Neural cell (in vitro differentiated cells): ENCODE data around the gene CRTC1. TPM values are rescaled to one million over a fixed set of nuclear protein-coding genes. Genes with fewer than 3 reads are reported as not detected.

ENCODE experiments used
- H2AFZ ChIP-seq: fragments of 200-600, 300-800 bp; sonication (generic), shearing (Covaris generic); 2 replicates; pipeline ENCODE4 v1.6.0; 2014; ENCODE audit warnings: low read depth, mild to moderate bottlenecking, antibody characterized with exemption, low read length, moderate library complexity
- H3F3A ChIP-seq: fragments of 200-600 bp; shearing (Covaris generic); 2 replicates; pipeline ENCODE4 v1.6.1; 2016; ENCODE audit warnings: mild to moderate bottlenecking, moderate library complexity, mixed read lengths, antibody characterized with exemption, low read length; ENCODE audit not compliant: insufficient read depth, poor library complexity, severe bottlenecking
- H3K27ac ChIP-seq: fragments of 200-600, 300-800 bp; sonication (generic), shearing (Covaris generic); 2 replicates; pipeline ENCODE4 v1.5.1; 2014; ENCODE audit warnings: mild to moderate bottlenecking, low read length, moderate library complexity
- H3K27me3 ChIP-seq: fragments of 300-800, 200-600 bp; sonication (generic), shearing (Covaris generic); 2 replicates; pipeline ENCODE4 v1.6.0; 2014; ENCODE audit warnings: mild to moderate bottlenecking, low read depth, low read length, moderate library complexity; ENCODE audit not compliant: insufficient read depth
- H3K36me3 ChIP-seq: fragments of 300-800, 200-600 bp; sonication (generic), shearing (Covaris generic); 2 replicates; pipeline ENCODE4 v1.5.1; 2014; ENCODE audit warnings: mild to moderate bottlenecking, antibody characterized with exemption, low read length, moderate library complexity; ENCODE audit not compliant: insufficient read depth
- H3K4me2 ChIP-seq: fragments of 300-800, 200-600 bp; sonication (generic), shearing (Covaris generic); 2 replicates; pipeline ENCODE4 v1.6.0; 2014; ENCODE audit warnings: mild to moderate bottlenecking, low read length
- H3K4me3 ChIP-seq: fragments of 300-800, 200-600 bp; sonication (generic), shearing (Covaris generic); 2 replicates; pipeline ENCODE4 v1.5.1; 2014; ENCODE audit warnings: mild to moderate bottlenecking, low read length, moderate library complexity
- H3K79me2 ChIP-seq: fragments of 200-600 bp; shearing (Covaris generic); replicated peaks from 2 replicates; pipeline ENCODE4 v1.6.0; 2014; ENCODE audit warnings: mild to moderate bottlenecking, low read length, moderate library complexity; ENCODE audit not compliant: insufficient read depth
- H3K9ac ChIP-seq: fragments of 300-800, 200-600 bp; sonication (generic), shearing (Covaris generic); 2 replicates; pipeline ENCODE4 v1.6.1; 2016; ENCODE audit warnings: mild to moderate bottlenecking, low read length, mixed read lengths
- H3K9me2 ChIP-seq: fragments of 200-600 bp; shearing (Covaris generic); 2 replicates; pipeline ENCODE4 v1.6.1; 2016; ENCODE audit warnings: mild to moderate bottlenecking, low read length, mixed read lengths; ENCODE audit not compliant: insufficient read depth
- H3K9me3 ChIP-seq: fragments of 200-600, 300-800 bp; sonication (generic), shearing (Covaris generic); 2 replicates; pipeline ENCODE4 v1.6.1; 2016; ENCODE audit warnings: mild to moderate bottlenecking, mixed run types, low read length, moderate library complexity, mixed read lengths
- H4K20me1 ChIP-seq: fragments of 200-600 bp; shearing (Covaris generic); 2 replicates; pipeline ENCODE4 v1.6.1; 2016; ENCODE audit warnings: mild to moderate bottlenecking, mixed run types; ENCODE audit not compliant: insufficient read depth
- CTCF ChIP-seq: fragments of 450-650 bp; IDR thresholded peaks from 2 replicates; pipeline ENCODE4 v1.5.1; 2014; ENCODE audit warnings: antibody characterized with exemption, mild to moderate bottlenecking, moderate library complexity; ENCODE audit not compliant: poor library complexity, severe bottlenecking
- EZH2 ChIP-seq: fragments of 200-600, 300-800 bp; shearing (Covaris generic), sonication (generic); IDR thresholded peaks from 2 replicates; pipeline ENCODE4 v1.6.1; 2014; ENCODE audit warnings: antibody characterized with exemption, low read length, borderline replicate concordance, mild to moderate bottlenecking; ENCODE audit not compliant: insufficient read depth, poor library complexity, severe bottlenecking
- MXI1 ChIP-seq: fragments of 450-650 bp; conservative IDR thresholded peaks from 2 replicates; pipeline ENCODE4 v1.6.1; 2014; ENCODE audit warnings: antibody characterized with exemption, mild to moderate bottlenecking; ENCODE audit not compliant: poor library complexity, severe bottlenecking
- RAD21 ChIP-seq: fragments of 450-650 bp; conservative IDR thresholded peaks from 2 replicates; pipeline ENCODE4 v1.6.1; 2014; ENCODE audit warnings: antibody characterized with exemption, mild to moderate bottlenecking, moderate library complexity
- TAF1 ChIP-seq: IDR thresholded peaks from 2 replicates; pipeline ENCODE4 v1.6.1; 2012; ENCODE audit warnings: low read depth
- polyA plus RNA-seq: library from polyadenylated mRNA; depleted of rRNA; stranded (reverse); fragments of >200 nt; gene quantifications from 2 replicates; pipeline ENCODE4 v1.2.3, GENCODE V29; 2014

Gene CRTC1
- polyA plus RNA-seq, 1 donor from 2014 or later, result 10.4 TPM

- Histone ChIP-seq H3K4me3 (peak overlapping the region; percentile 57), H3K4me2 (no peak overlapping the region)
- TF ChIP-seq RAD21, result no peak
Observed at GRCh38 chr19:18789422-18789869, 106.0 kb downstream of the CRTC1 start.

GRCh38 chr19:18789883-18790565 lies 106.5 kb downstream of the CRTC1 start:
- H3K4me3 ChIP-seq, result peak overlapping the region; percentile 57
- no peaks in the 10 kb centered on the region for H3K36me3 ChIP-seq
- H3K27ac ChIP-seq, result no peak overlapping the region
- no peak overlapping the region for H2AFZ ChIP-seq
- peaks cover 87% of the 10 kb centered on the region for H3K27me3 ChIP-seq
- no peaks in the 10 kb centered on the region for H3K9me2 ChIP-seq
- H3F3A ChIP-seq, result no peaks in the 10 kb centered on the region
- H3K4me2 ChIP-seq, result no peak overlapping the region
- H3K9ac ChIP-seq, result no peak overlapping the region
- TF ChIP-seq TAF1 (no peak), EZH2 (peak; percentile 16), CTCF (no peak), MXI1 (no peak)
- H4K20me1 ChIP-seq, result no peaks in the 10 kb centered on the region
- H3K9me3 ChIP-seq, result peaks cover 8% of the 10 kb centered on the region
- no peaks in the 10 kb centered on the region for H3K79me2 ChIP-seq

More at GRCh38 chr19:18789422-18789869, 106.0 kb downstream of the CRTC1 start:
- peaks cover 93% of the 10 kb centered on the region for H3K27me3 ChIP-seq
- no peaks in the 10 kb centered on the region for H3F3A ChIP-seq
- no peaks in the 10 kb centered on the region for H3K9me2 ChIP-seq
- H2AFZ ChIP-seq, result no peak overlapping the region
- H3K9me3 ChIP-seq, result peaks cover 8% of the 10 kb centered on the region
- H3K79me2 ChIP-seq, result no peaks in the 10 kb centered on the region
- H4K20me1 ChIP-seq, result no peaks in the 10 kb centered on the region
- H3K9ac ChIP-seq, result no peak overlapping the region
- H3K36me3 ChIP-seq, result no peaks in the 10 kb centered on the region
- no peak overlapping the region for H3K27ac ChIP-seq

GRCh38 chr19:18790566-18791314 lies 107.3 kb downstream of the CRTC1 start, which contains the start of gene COMP:
TSS of gene COMP (minus strand) at chr19:18791305. CDS start at chr19:18791269, 36 bp downstream.
- Histone ChIP-seq H3K4me2 (no peak within 1 kb of the TSS), H3K27me3 (peaks cover 82% of the 10 kb centered on the region), H3K27ac (no peak within 1 kb of the TSS), H3K4me3 (peak within 1 kb of the TSS; percentile 57), H3K9me2 (no peaks in the 10 kb centered on the region), H3F3A (no peaks in the 10 kb centered on the region), H2AFZ (no peak within 1 kb of the TSS), H3K9me3 (peaks cover 8% of the 10 kb centered on the region), H3K79me2 (no peaks in the 10 kb centered on the region), H3K9ac (no peak within 1 kb of the TSS), H4K20me1 (no peaks in the 10 kb centered on the region), H3K36me3 (no peaks in the 10 kb centered on the region)
- TF ChIP-seq EZH2 (peak; percentile 18), MXI1 (no peak)
